ENCODE measurements around the gene WNK4. TPM values are rescaled to one million over a fixed set of nuclear protein-coding genes. Genes with fewer than 3 reads are reported as not detected.

The WNK4 gene
- total and polyA plus RNA-seq, 9 of the 15 experiments (the other 6 are each of a cell fraction or from before 2014, with no cell fraction given) = 0.32 to 25.8 (median 4.5) TPM

- TF ChIP-seq ZNF583 (CRISPR knock-in tag; IDR thresholded peaks at IDR 0.05) = 0 out of 2 replicates have a peak, but pooled peaks have one; percentile 46
- TF ChIP-seq DIDO1 (tag; IDR thresholded peaks at IDR 0.05; ENCODE audit: low read depth) = no peak
- no peak for TF ChIP-seq HOXB6 (CRISPR knock-in tag; IDR thresholded peaks at IDR 0.05; ENCODE audit: borderline replicate concordance)
- no peak for TF ChIP-seq ILF3 (IDR thresholded peaks at IDR 0.05; ENCODE audit: borderline replicate concordance)
- TF ChIP-seq SREBF1 (IDR thresholded peaks at IDR 0.05; ENCODE audit: borderline replicate concordance, low read depth, low read length) = no peak
- no peak for TF ChIP-seq HNRNPUL1 (IDR thresholded peaks at IDR 0.05; ENCODE audit: low read length)
- TF ChIP-seq, protein P1, sequence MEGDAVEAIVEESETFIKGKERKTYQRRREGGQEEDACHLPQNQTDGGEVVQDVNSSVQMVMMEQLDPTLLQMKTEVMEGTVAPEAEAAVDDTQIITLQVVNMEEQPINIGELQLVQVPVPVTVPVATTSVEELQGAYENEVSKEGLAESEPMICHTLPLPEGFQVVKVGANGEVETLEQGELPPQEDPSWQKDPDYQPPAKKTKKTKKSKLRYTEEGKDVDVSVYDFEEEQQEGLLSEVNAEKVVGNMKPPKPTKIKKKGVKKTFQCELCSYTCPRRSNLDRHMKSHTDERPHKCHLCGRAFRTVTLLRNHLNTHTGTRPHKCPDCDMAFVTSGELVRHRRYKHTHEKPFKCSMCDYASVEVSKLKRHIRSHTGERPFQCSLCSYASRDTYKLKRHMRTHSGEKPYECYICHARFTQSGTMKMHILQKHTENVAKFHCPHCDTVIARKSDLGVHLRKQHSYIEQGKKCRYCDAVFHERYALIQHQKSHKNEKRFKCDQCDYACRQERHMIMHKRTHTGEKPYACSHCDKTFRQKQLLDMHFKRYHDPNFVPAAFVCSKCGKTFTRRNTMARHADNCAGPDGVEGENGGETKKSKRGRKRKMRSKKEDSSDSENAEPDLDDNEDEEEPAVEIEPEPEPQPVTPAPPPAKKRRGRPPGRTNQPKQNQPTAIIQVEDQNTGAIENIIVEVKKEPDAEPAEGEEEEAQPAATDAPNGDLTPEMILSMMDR (IDR thresholded peaks at IDR 0.05 in 2 of 3, conservative IDR thresholded peaks at IDR 0.05 in 1 of 3; ENCODE audit: insufficient read depth in 2 of 3, low read depth in 1 of 3, low read length in 3 of 3) = peak in 1 of 3 experiments; percentile 46; a peak in 2 of 6 replicates
- TF ChIP-seq SIX5 (IDR thresholded peaks at IDR 0.05; ENCODE audit: borderline replicate concordance in 1 of 2, insufficient read depth in 1 of 2, low read depth in 1 of 2, low read length in 2 of 2) = no peak
- no peak for TF ChIP-seq ZNF584 (CRISPR knock-in tag; IDR thresholded peaks at IDR 0.05; ENCODE audit: low read depth)
- TF ChIP-seq, protein P2, sequence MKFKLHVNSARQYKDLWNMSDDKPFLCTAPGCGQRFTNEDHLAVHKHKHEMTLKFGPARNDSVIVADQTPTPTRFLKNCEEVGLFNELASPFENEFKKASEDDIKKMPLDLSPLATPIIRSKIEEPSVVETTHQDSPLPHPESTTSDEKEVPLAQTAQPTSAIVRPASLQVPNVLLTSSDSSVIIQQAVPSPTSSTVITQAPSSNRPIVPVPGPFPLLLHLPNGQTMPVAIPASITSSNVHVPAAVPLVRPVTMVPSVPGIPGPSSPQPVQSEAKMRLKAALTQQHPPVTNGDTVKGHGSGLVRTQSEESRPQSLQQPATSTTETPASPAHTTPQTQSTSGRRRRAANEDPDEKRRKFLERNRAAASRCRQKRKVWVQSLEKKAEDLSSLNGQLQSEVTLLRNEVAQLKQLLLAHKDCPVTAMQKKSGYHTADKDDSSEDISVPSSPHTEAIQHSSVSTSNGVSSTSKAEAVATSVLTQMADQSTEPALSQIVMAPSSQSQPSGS (CRISPR knock-in tag; IDR thresholded peaks at IDR 0.05) = no peak
- TF ChIP-seq ZNF830 (CRISPR knock-in tag; IDR thresholded peaks at IDR 0.05) = no peak
- TF ChIP-seq ZNF551 (CRISPR knock-in tag; IDR thresholded peaks at IDR 0.05) = no peak
- TF ChIP-seq, protein P3, sequence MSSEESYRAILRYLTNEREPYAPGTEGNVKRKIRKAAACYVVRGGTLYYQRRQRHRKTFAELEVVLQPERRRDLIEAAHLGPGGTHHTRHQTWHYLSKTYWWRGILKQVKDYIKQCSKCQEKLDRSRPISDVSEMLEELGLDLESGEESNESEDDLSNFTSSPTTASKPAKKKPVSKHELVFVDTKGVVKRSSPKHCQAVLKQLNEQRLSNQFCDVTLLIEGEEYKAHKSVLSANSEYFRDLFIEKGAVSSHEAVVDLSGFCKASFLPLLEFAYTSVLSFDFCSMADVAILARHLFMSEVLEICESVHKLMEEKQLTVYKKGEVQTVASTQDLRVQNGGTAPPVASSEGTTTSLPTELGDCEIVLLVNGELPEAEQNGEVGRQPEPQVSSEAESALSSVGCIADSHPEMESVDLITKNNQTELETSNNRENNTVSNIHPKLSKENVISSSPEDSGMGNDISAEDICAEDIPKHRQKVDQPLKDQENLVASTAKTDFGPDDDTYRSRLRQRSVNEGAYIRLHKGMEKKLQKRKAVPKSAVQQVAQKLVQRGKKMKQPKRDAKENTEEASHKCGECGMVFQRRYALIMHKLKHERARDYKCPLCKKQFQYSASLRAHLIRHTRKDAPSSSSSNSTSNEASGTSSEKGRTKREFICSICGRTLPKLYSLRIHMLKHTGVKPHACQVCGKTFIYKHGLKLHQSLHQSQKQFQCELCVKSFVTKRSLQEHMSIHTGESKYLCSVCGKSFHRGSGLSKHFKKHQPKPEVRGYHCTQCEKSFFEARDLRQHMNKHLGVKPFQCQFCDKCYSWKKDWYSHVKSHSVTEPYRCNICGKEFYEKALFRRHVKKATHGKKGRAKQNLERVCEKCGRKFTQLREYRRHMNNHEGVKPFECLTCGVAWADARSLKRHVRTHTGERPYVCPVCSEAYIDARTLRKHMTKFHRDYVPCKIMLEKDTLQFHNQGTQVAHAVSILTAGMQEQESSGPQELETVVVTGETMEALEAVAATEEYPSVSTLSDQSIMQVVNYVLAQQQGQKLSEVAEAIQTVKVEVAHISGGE (CRISPR knock-in tag; IDR thresholded peaks at IDR 0.05) = peak in 1 of 3 experiments; percentile 44; a peak in 2 of 6 replicates
- TF ChIP-seq FOXP1 (CRISPR knock-in tag; IDR thresholded peaks at IDR 0.05) = no peak
- no peak for TF ChIP-seq MITF (IDR thresholded peaks at IDR 0.05)
Measured at GRCh38 chr17:42743595-42744282, 36.7 kb upstream of the WNK4 start (continued).

All from K562 (cell line).